GM21381 (cell line): Measurements from ENCODE around the gene OR4P4.

Experiments used
- ATAC-seq: cut with Tn5 transposase; IDR thresholded peaks from one replicate; pipeline ENCODE4 v1.9.1; 2021; ENCODE audit warnings: mild to moderate bottlenecking, moderate library complexity; ENCODE audit not compliant: unreplicated experiment

OR4P4 gene

DNA sequence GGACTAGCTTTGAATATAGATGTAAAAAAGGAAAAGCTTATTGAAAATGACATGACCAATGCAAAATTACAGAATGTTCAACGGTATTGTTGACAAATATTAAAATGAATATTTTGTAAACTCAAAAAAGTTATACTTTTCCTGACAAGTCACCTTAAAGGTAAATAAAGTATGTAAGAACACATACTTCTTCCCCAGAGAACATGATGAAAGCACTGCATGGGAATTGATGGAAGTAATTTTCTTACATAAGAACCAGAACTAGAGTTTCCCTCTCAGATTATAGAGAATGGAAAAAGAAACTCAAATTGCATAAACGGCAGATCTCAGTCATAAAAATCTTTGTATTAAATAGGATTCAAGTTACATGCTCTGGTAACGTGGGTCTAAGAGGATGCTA lies at the start of gene OR4P4:
OR4P4 (plus strand) TSS at position 301 of the 400 bp plus-strand sequence.
- no peak for ATAC-seq

DNA sequence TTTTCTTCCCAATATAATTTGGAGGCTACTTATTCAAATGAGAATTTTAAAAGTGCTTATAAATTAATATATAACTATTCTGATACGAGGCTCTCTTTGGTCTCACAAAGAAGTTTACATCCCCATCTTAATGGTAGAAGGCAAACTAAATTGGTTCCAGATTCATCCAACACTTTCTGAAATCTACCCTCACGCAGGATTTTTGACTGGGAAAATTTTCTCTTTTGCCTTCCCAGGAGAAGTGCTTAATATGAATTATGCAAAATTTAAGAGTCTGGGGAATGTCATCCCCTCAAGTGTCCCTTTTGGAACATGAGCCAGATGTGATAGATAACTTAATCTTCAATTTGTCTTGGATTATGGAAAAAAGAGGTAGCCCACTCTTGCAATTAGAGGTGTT lies 27.4 kb upstream of the OR4P4 start, which contains the start of gene OR4C11:
OR4C11 (minus strand) TSS at position 101 of the 400 bp plus-strand sequence. CDS start 3,272 bp downstream, outside the sequence.
- ATAC-seq: no peak

DNA sequence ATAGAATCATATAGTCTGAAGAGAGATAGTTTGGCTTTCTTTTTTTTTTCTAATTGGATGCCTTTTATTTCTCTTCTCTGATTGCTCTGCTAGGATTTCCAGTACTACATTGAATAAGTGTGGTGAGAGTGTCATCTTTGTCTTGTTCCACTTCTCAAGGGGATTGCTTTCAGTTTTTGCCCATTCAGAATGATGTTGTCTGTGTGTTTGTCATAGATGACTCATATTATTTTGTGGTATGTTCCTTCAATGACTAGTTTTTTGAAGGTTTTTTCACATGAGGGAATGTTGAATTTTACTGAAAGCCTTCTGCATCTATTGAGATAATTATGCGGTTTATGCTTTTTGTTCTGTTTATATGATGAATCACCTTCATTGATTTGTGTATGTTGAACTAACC lies 10.4 kb upstream of the OR4P4 start:
- ATAC-seq: no peak

DNA sequence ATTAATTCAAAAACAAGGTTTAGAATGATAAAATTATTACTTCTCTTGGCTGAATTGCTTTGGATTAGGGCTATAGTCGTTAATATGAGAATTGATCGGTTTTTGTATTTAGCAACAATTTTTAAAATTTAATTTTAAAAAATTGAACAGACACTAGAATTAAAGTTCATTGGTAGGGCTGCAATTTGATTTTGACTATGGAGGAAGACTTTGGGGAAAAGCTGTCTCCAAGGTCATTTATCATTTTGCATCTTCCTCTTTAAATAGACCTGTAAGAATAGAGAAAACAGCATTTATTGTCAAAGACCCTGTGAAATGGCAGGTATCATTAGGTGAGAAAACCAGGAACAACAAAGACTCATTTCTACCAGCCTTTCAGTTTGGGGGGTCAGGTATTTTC lies 13.1 kb downstream of the OR4P4 start, which contains the start of gene OR4S2:
OR4S2 (plus strand) TSS at position 301 of the 400 bp plus-strand sequence. CDS start 2,577 bp downstream, outside the sequence.
- no peak for ATAC-seq

DNA sequence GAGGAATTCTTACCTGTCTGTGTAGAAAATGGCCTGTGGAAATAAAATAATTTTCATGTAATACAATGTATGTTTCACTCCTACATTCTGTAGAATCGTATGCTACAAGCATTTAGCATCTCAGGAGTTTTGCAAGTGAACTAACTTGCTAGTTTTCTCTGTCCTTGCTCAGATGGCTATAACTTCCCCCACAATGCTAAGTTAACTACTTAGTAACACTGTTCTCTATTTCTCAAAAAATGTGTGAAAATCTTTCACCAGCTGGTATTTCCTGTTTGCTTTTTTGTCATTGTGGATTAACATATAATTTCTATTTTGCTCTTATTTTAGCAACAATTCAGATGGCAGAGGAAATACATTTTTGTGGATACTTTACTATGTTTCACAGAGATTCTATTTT lies 17.6 kb downstream of the OR4P4 start:
- no peak for ATAC-seq

DNA sequence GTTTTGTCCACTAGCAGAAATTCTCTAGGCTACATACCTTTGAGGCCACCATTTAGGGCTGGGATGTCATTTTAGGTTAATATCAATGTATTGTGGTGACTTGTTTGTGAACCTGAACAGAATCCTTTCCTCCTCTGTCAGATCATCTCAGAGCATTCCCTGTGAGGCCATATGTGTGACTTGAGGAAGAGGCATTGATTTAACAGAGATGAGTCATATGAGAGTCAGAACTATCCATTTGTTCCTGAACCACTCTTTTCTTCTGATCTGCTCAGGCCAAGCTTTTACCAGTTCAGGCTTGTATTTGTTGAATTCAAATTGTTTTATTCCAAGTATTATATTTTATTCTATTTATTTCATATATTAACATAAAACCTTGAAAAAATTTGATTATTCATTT lies 20.2 kb downstream of the OR4P4 start:
- no peak for ATAC-seq

DNA sequence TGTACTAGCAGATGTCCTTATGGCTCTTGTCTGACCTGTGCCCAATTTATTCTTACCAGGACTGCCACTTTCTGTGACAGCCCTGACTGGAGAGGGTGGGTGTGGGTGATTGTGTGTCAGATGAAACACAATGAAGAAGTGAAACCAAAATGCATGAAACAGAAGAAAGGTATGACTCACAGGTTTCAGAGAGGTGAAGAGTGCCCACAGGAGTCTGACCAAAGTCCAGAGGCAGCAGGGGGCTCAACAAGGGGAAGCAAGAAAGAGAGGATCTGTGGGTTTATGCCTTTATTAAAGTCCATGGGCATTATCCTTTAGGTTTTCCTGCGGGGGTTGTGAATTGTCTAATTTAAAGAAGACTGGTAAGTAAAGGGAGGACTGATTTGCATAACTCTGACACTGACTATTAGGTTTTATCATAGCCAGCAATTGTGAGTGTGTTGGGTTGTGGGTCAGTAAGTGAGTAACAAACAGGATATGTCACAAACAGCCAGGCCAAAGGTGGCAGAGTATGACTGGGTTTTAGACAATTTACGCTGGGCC lies 23.2 kb downstream of the OR4P4 start:
- ATAC-seq: peak; percentile 96

DNA sequence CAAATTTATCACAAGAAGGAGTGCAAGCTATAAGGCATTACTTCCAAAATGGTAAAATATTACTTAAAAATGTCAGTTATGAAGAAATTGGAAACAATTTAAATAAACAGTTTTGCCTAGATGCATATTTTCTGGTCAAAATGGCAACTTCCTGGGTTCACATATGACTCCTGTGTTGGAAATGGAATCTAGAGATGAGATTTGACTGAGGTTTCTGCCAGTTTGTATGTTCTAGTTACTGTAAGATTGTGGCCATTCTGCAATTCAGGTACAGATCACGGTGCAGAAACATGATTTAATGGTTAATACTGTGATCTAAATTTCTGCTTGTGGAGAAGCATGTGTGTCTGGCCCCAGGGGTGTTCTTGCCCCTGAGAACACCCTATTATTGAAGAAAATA lies 23.7 kb downstream of the OR4P4 start:
- peak; percentile 23 for ATAC-seq

DNA sequence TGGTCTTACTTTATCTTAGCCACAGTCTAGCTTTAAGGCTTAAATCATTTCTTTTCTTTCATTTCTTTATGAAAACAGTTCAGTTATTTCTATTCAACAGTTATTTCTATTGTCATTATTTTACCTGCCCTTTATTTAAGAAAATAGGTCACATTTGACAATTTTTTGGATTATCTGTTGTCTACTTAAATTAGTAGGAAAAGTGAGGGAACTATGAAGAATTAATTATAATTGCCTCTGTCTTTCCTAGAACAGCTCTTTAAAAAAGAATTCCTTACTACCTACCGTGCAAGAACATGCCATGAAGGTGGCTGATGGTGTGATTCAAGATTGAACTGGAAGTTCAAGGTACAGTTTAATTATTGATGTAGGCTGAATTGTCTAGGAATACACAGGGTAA lies 27.0 kb downstream of the OR4P4 start, which contains the start of gene OR4C6:
OR4C6 (plus strand) TSS at position 301 of the 400 bp plus-strand sequence. CDS start 2,966 bp downstream, outside the sequence.
- ATAC-seq: no peak

DNA sequence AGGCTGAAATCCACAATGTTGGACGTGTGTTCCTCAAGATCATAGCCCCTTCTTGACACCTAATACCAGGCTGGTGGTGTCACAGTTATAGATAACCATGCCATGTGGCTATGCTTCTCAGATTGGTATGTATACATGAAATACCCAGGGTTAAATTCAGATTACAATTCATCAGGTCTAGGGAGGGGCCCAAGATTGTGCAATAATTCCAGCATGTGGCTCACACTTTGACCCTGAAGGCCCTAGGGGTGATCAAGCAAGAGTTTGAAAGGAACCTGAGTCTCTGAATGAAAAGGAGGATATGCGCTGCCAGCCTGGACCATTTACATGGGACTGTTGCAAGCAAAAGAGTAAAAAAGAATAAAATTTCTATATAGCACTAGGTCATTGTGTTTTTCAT lies 34.5 kb downstream of the OR4P4 start:
- ATAC-seq: no peak

DNA sequence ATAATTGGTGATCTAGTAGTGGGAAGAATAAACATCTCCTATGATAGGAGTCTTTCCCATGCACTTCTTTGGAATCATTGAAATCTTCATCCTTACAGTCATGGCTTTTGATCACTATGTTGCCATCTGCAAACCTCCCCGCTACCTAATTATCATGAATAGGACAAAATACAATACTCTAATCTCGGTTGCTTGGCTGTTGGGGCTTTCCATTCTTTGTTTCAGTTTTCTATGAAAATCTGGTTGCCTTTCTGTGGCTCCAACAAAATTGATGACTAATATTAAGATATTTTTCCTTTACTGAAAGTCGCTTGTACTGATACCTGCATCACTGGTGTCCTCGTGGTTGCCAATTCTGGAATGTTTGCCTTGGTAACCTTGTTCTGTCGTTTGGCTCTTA lies 38.9 kb downstream of the OR4P4 start:
- no peak for ATAC-seq
